Stimulated activated CD4-positive, alpha-beta T cell treated with anti-CD3 and anti-CD28 coated beads, Interleukin-1b, Interleukin-23, amount 100 ng/mL, for 1 hour (primary cell): ENCODE measurements around the gene ADGRL3.

Experiments
- DNase-seq, 2 donors: peaks; one replicate each; pipeline ENCODE4 v3.0.0-alpha.2; 2020; ENCODE audit warnings: low read depth in 2 of 2

ADGRL3 gene

DNA sequence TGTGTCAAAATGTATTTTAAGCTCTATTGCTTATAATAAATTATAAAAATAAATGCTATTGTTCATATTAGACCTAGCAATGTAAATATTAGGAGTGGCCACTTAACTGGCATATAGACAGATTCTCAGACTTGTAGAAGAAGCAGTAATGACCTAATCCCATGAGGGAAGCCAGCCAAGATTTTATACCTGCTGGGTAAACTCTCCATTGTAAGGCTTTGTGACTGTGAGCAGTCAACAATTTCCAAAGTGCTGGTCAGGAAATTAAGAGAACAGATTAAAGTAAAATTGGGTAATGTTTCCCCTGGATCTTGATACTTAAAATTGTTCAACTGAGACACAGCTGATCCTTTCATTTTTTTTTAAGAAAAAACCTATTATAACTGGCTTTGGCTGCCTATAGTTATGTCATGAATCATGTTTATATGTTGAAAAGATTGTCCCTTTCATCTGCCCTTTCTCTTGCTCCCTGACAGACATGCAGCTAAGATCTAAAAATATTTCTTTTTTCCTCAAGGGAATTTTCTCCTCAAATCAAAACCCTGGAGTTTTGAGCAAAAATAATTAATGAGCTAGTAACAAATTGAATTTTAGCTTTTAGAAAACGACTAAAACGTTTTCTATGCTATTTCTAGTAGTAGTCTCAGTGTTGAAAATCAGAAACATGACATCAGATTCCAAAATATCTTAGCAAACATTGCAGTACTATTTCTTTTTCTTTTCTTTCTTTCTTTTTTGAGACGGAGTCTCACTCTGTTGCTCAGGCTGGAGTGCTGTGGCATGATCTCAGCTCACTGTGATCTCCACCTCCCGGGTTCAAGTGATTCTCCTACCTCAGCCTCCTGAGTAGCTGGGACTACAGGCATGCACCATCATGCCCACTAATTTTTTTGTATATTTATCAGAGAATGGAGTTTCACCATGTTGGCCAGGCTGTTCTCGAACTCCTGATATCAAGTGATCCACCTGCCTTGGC lies 77.9 kb downstream of the ADGRL3 start:
- no peak for DNase-seq

DNA sequence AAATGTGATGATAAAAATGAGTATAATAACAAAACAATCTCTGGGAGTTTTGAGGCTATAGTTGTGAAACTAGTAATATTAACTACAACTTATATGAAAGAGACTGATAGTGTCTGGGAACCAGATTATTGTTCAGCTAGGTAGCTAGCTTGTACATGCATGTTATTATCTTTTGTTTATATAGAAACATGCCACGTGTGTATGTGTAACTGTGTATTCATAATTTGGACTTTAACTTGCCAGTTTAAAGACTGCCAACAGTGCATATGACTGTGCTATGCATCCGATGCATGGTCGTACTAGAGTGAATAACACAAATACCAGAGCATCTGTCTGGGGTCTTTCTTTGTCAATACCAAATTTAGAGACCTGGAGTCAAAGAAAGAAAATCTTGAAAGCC lies 92.2 kb downstream of the ADGRL3 start:
- no peak for DNase-seq

DNA sequence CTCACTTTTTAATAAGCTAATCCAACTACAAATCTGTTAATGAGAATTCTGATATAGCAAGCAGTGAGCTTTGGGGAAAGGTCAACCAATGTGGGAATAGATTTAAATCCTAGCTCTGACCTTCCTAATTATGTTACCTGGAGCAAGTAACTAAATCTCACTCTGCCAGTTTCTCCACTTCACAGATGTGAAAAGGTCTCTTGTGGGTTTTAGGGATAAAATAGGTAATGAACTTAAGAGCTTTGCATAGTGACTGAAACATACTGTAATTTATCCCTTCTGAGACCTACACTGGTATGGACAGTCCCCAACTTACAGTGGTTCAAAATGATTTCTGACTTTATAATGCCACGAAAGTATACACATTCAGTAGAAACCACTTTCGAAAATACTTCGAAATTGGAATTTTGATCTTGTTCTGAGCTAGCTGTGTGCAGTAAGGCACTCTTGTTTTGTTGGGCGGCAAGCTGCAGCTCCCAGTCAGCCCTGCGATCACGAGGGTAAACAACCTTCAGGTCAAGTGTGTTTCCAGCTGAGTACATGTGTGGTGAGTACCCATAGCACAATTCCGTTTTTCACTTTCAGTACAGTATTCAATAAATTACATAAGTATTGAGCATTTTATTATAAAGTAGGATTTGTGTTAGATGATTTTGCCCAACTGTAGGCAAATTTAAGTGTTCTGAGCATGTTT lies 93.7 kb downstream of the ADGRL3 start:
- DNase-seq = no peak

DNA sequence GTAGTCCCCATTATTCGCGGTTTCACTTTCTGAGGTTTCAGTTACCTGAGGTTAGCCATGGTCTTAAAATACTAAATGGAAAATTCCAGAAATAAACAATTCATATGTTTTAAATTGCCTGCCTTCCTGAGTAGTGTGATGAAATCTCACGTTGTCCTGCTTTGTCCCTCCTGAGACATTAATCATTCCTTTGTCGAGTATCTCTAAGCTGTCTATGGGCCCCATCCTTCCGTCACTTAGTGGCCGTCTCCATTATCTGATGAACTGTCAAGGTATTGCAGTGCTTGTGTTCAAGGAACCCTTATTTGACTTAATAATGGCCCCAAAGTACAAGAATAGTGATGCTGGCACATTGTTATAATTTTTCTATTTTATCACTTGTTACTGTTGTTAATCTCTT lies 94.8 kb downstream of the ADGRL3 start:
- DNase-seq = no peak

DNA sequence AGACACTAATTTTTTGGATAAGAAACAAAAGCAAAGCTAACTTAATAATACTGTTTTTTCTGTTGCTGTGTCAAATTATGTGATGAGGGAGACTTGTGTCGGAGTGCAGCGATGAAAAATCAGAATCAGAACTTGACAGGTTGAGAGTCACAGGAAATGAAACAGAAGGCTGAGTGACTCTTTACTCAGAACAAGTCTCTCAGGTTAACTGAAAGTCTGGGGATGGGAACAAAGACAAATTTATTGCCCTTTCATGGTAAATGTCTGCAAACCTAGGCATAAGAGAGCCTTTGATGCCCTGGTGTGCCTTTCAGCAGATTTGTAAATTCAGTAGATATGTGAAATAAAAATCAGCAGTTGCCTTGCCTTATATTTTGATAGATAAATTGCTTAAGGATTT lies 96.0 kb downstream of the ADGRL3 start:
- DNase-seq = no peak

DNA sequence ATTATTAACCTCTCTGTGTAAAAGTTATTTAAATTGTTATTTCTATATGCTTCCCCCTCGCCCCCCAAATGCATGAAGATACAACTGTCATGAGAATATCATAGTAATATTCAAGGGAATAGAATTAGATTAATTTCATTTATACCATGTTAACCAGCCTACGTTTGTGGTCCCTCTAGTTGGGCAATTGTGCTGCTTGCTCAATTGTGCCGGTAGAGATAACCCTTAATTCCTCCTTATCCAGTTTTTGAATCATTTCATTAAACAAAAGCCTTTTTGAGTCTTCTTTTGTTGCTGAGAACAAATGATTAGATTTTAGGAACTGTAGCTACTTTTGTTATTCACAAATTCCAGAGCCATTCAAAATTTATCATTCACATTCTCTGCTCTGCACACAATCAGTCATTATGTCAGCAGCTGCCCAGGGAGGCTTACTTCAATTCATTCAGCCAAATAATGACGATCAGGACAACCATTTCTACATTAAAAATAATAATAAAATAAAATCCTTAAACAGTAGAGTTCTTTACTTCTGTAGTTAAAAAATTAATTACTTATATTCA lies 98.1 kb downstream of the ADGRL3 start:
- DNase-seq = no peak

DNA sequence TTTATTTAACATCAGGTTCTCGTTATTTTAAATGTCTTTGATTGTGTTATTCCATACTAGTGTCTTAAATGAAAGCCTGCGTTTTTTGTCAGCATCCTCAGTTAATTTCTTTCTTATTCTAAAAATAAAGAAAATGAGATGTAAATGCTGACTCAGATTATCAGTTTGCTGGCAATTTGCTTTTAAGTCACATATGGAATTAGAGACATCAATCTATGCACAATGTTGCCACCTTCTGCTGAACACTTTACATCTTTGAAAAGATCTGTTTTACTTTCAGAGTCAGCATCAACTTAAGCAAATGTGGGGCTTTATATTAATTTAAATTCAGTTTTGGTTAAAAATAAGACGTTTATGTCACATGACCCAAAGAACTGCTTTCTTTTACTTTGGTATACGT lies 99.2 kb downstream of the ADGRL3 start:
- DNase-seq = no peak

DNA sequence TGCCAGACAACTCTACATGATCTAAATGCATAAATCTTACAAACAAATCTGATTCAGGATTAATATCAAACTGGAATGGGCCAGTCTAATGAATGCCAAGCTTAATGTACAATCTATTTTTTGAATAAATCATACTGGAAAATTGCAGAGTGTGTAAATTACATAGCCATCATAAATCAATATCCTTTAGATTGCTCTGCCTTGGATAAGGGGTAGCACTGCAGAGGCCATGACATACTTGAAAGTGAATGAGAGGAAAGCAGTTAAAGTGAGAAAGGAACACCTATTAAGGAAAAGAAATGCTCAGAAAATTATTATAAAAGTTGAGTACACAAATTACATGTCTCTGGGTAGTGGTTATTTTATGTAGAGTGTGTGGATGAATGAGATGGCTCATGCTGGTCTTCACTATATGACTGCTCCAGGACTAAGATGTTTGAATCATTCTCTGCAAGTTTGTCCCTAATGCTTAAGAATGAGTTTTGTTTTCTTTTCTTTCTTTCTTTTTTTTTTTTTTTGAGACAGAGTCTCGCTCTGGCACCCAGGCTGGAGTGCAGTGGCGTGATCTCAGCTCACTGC lies 100.2 kb downstream of the ADGRL3 start:
- DNase-seq = no peak

DNA sequence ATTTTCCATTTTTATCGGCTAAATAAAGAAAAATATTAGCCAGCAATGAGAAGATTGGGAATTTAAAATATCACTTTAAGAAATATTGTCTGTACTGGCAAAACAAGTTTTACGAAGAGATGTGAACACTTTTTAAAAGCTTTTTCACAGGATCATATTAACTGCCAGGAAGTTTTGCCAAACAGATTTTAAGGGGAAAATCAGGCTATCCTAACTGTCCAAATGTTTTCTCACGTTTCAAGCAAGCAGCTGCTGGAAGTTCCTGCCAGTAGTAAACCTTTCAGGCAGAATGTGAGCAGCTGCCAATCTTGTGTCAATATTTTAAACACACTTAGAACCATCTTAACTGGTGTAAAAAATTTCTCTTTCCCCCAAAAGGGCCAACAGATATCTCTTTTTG lies 101.1 kb downstream of the ADGRL3 start:
- no peak for DNase-seq

DNA sequence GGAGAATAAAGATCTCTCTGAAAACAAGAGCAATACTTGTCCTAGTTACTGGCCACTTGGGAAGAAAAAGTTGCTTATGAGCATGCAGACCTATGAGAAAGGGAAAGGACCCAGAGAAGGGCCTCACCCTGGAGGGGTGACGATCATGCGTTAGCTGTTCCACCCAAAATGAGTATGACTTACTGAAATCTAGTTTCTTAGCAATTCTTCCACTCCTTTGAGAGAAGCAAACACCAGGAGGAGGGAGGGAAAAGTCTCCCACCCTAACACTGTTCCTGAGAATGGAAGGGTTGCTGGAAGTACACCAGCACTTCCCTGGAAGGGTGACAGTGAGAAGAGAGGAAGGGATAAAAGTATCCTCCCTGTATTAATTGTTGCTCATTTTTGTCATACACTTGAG lies 107.9 kb downstream of the ADGRL3 start:
- DNase-seq = no peak

DNA sequence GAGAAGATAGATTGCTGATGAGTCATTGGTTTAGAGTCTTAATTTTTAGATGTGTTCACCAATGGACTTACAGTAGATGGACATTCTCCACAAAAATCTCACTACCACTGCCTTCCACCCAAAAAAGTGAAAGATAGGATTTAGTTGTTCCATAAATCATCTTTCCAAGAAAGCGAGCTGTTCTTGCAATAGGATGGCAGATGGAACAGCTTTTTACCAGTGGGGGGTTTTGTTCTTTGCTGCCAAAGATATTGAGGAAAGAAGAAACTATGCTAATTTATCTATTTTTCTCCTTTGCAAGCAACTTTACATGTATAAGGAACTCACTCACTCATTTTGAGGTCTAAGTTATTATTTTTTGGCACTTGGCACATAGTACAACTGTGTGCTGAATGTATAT lies 109.5 kb downstream of the ADGRL3 start:
- DNase-seq = no peak

DNA sequence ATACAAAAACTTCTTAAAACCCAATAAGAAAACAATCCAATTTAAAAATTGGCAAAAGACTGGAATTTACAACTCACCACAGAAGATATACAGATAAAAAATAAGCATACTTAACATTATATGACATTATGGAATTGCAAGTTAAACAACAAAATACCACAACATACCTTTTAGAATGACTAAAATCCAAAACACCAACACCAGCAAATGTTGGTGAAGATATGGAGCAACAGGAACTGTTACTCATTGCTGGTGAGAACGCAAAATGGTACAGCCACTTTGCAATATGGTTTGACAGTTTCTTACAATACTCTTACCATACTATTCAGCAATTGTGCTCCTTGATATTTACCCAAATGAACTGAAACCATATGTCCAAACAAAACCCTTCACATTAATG lies 112.4 kb downstream of the ADGRL3 start:
- no peak for DNase-seq

DNA sequence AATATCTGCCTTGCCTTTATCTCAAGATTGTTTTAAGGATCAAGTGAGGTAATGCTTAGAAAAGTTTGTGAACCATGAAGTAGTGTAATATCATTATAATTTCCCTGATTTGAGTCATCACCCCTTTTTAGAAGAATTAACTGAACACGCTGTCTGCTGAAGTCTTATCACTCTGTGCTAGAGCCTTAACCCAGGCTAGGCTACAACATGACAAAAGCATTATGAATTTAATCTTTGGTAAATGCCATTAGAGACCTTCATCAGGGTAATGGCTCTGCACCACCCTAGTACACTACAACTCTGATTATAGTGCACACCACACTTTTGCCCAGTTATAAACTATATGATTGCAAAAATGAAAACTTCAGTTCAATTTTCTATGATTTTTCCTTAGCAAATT lies 118.3 kb downstream of the ADGRL3 start:
- DNase-seq = no peak

DNA sequence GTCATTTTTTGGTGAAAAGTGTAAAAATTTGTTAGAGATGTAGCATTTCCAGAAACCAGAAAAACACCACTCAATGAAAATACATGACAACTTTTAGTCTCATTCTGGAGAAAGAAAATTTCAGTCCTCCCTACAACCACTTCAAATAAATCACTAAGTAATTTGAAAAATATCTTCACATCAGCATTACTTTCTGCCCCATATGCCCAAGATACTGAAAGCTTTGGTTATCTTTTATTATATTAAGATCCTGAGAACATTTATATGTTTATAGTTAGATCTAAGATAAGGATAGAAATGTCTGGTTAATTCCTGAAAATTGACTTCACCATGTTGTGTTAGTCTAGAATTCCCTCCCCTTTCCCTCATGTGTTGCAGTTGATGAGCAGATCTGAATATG lies 119.0 kb downstream of the ADGRL3 start:
- DNase-seq = no peak

DNA sequence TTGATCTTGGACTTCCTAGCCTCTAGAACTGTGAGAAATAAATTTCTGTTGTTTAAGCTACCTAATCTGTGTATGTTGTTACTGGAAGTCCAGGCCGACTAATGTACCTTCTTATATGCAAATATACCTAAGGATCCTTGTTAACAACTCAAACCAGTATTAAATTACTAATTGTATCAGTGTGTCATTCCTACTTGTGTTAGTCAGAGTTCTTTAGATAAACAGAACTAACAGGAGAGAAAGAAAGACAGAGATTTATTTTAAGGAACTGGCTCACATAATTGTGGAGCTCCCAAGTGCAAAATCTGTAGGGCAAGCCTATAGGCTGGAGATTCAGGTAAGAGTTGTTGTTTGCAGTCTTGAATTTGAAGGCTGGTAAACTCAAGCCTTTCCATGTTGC lies 120.0 kb downstream of the ADGRL3 start:
- no peak for DNase-seq

DNA sequence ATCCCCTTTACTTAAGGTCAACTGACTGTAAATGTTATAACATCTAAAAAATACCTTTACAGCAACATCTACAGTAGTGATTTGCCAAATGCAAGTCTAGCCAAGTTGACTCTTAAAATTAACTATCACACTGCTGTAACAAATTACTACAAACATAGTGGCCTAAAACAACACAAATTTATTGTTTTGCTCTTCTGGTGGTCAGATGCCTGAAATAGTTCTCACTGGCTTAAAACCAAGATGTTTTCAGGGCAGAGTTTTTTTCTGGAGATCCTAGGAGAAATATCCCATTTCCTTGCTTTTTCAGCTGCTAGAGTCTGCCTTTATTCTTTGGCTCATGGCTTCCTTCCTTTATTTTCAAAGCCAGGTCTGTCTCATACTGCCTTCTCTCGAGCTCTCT lies 120.5 kb downstream of the ADGRL3 start:
- DNase-seq = no peak

DNA sequence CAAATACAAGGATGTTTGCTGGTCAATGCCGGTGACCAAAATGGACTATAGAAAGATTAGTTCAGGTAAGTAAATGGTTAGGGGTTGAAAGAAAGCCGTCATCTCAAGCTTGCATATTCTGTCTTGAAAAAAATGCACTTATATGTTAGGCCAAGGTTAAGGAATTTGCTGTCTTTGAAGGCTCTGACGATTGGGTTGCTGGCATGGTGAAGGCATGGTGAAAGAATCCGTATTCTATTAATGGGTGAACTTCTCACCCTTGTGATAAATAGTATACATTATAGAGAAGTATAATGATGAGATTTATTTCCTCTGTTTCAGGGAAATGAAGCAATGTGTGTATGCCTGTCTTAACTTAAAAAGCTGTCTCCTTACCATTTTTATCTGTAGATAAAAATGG lies 132.6 kb downstream of the ADGRL3 start:
- no peak for DNase-seq

DNA sequence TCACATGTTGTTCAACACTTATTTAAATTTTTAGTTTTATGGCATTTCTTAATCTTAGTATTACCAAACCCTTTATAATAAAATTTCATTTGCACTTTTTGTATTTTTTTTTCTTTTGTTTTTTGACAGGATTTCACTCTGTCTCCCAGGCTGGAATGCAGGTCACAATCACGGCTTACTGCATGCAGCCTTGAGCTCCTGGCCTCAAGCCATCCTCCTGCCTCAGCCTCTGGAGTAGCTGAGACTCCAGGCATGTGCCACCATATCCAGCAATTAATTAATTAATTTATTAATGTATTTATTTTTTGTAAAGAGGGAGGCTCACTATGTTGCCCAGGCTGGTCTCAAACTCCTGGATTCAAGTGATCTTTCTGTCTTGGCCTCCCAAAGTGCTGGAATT lies 133.4 kb downstream of the ADGRL3 start:
- no peak for DNase-seq

DNA sequence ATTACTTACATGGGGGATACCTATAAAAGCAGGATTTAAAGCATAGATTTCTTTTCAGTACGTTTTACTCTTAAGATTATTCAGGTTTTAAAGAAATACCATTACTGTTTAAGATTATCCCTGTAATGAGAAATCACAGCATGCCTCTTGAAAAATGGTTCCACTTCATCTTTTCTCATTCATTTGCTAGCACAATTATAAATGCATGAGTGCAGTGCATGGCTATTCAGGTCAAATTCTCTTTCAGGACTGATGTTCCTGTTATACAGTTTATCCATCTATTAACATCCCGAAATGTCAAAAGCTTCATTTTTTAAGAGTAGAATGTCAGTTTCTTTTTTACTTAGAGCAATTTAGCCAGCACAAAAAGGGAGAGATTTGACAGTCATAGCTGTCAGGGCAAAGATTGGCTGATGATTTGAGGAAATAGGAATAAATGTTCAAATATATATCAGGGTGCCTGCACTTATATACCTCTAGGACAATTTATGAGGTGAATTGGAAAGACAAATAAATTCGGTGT lies 135.2 kb downstream of the ADGRL3 start:
- no peak for DNase-seq

DNA sequence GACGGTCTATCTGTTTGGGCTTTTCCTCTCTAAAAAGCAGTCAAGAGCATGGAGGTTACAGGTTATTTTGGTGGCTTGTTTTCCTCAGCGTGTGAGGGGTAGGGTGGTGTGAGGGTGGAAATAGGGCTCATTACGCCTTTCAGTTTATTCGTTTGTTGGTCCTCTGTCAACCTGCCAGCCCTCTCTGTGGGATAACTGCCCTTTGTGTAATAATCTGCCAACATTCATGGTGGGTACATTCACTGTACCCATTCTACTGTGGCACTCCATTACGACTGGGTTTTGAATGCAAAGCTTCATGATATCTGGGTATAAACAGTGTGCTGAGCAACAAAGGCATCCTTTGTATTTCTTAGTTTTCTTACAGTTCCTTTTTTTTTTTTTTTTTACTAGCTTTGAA lies 136.4 kb downstream of the ADGRL3 start:
- DNase-seq = no peak

DNA sequence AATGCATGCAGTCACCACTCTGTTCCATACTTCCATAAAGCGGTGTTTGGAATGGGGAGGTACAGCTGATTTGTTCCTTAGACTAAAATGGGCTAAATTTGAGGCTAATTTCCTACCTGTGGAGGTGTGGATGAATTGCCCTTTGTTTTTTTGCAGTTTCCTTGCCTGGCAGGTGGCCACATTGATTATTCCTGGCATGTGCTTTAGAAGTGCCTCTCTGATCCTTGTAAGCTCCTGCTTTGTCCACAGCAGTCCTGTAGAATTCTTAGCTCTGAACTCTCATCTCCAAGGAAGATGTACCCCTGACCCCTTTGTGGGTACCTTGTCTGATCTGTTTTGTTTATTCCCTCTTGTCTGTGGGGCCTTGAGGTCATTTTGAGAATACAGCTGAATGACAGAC lies 136.8 kb downstream of the ADGRL3 start:
- DNase-seq = no peak

DNA sequence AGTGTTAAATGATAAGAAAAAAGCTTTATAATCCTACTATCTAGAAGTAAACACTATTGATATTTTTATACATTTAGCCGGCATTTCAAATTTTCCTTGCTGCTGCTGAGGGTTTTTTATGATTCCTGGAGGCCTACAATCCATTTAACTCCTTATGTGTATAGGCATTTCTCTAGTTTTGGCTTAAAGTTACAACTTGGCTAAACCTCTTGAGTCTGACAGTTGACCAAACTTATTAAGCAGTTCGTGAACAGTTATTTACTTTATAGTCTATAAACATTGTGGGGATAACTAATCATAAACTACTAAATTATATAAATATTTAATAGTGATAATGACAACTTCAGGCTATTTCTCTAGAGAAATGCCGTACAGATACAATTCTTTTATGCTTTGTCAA lies 141.9 kb downstream of the ADGRL3 start:
- DNase-seq = no peak
